ENCODE measurements around the gene PARD3B. TPM values are rescaled to one million over a fixed set of nuclear protein-coding genes. Genes with fewer than 3 reads are reported as not detected.

PARD3B gene
- total and polyA plus RNA-seq, 2 of the 8 experiments (the other 6 are each of a cell fraction or from before 2014, with no cell fraction given), result 1.2 to 5.7 TPM

- TF ChIP-seq CTCF (IDR thresholded peaks at IDR 0.05; ENCODE audit: control extremely low read depth in 1 of 3, insufficient read depth in 1 of 3, low read depth in 1 of 3, low read length in 3 of 3), result no peak
These were observed 138.1 kb downstream of the PARD3B start (continued) for GRCh38 chr2:204683384-204683783.

Data from H1 (cell line).